Ovary (tissue), 3 donors: Measurements from ENCODE around the gene CCSER2.

Experiments
- CTCF ChIP-seq, 3 donors: fragments of 450-650 bp in 2 of 3; fragments of 200-600 bp in 1 of 3; IDR thresholded peaks; one replicate each; pipeline versions ENCODE4 v1.5.1 to v1.8.0; 2016 to 2022; ENCODE audit warnings: antibody characterized with exemption in 3 of 3, mild to moderate bottlenecking in 1 of 3
- EP300 ChIP-seq: sonication (generic); formaldehyde crosslinking; IDR thresholded peaks from one replicate; pipeline ENCODE4 v1.6.1; 2017; ENCODE audit warnings: antibody characterized with exemption
- POLR2A ChIP-seq: fragments of 450-650 bp; IDR thresholded peaks from one replicate; pipeline ENCODE4 v1.6.1; 2017; ENCODE audit warnings: antibody characterized with exemption, mild to moderate bottlenecking, moderate library complexity
- donor health status: DM: no; HTN: no; CAD: no.

DNA sequence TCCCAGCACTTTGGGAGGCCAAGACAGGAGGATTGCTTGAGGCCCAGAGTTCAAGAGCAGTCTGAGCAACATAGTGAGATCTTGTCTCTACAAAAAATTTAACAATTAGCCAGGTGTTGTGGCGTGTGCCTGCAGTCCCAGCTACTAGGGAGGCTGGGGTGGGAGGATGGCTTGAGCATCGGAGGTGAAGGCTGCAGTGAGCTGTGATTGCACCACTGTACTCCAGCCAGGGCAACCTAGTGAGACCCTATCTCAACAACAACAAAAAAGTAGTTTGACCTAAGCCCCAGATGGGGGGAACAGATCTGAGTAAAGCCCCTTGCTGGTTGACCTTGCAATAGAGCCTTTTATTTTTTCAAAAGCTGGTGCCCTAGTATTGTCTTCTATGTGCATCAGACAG lies 15.6 kb upstream of the CCSER2 start:
- TF ChIP-seq CTCF (IDR thresholded peaks at IDR 0.05): no peak
- TF ChIP-seq POLR2A: no peak
- no peak for TF ChIP-seq EP300
